GM18951 (cell line): Measurements from ENCODE around the gene INHBE.
"Not testable (repeated sequence)": the region's sequence is repeated elsewhere in the genome, so short reads cannot be mapped to it uniquely, and the experiment has no call there.

Experiments used
- POLR2A ChIP-seq: IDR thresholded peaks from 4 replicates; pipeline ENCODE4 v1.6.1; 2011; ENCODE audit warnings: mild to moderate bottlenecking; ENCODE audit not compliant: insufficient read length, insufficient read depth; ENCODE audit errors: extremely low read depth
- in situ Hi-C: fragments of 300-500 bp; cut with MboI; formaldehyde crosslinking; loops from one replicate; pipeline ENCODE4 v1.12.0; 2022; ENCODE audit warnings: low sequenced_read_pairs, mixed read lengths, inconsistent platforms; ENCODE audit not compliant: unreplicated experiment

INHBE gene

GRCh38 chr12:57430931-57431566, 24.1 kb upstream of the INHBE start, which contains the start of gene R3HDM2:
Gene R3HDM2, minus strand, starts transcription at chr12:57431043. Its CDS starts 120,615 bp downstream, at chr12:57310428.
- in situ Hi-C loops: no loop called here
- peak; percentile 97 for TF ChIP-seq POLR2A

GRCh38 chr12:57431654-57432188, 23.4 kb upstream of the INHBE start:
- in situ Hi-C loops: no loop called here
- TF ChIP-seq POLR2A: no peak

- TF ChIP-seq POLR2A: no peak
- in situ Hi-C loops: no loop called here
Measured at GRCh38 chr12:57433370-57433769, 21.7 kb upstream of the INHBE start.

GRCh38 chr12:57434517-57435223, 20.4 kb upstream of the INHBE start, which contains the start of gene INHBC:
Gene INHBC, plus strand, starts transcription at chr12:57434784. Its CDS starts 103 bp downstream, at chr12:57434887.
- in situ Hi-C loops: no loop called here
- no peak for TF ChIP-seq POLR2A

- no peak for TF ChIP-seq POLR2A
Measured at GRCh38 chr12:57435293-57435692, 19.8 kb upstream of the INHBE start.

GRCh38 chr12:57438400-57438799, 16.7 kb upstream of the INHBE start:
- in situ Hi-C loops: no loop called here
- TF ChIP-seq POLR2A: no peak

More at GRCh38 chr12:57435293-57435692, 19.8 kb upstream of the INHBE start:
- in situ Hi-C loops: no loop called here

GRCh38 chr12:57439762-57440266, 15.3 kb upstream of the INHBE start:
- TF ChIP-seq POLR2A: no peak
- in situ Hi-C loops: no loop called here

- in situ Hi-C loops: not testable (repeated sequence)
Measured at GRCh38 chr12:57441393-57441792, 13.7 kb upstream of the INHBE start.

GRCh38 chr12:57441846-57442427, 13.2 kb upstream of the INHBE start:
- in situ Hi-C loops: no loop called here
- TF ChIP-seq POLR2A: no peak

- in situ Hi-C loops: not testable (repeated sequence)
Measured at GRCh38 chr12:57444337-57444736, 10.8 kb upstream of the INHBE start.

GRCh38 chr12:57444744-57445143, 10.4 kb upstream of the INHBE start:
- in situ Hi-C loops: no loop called here
- TF ChIP-seq POLR2A: no peak

- in situ Hi-C loops: no loop called here
- no peak for TF ChIP-seq POLR2A
Measured at GRCh38 chr12:57446292-57446960, 8.7 kb upstream of the INHBE start.

- in situ Hi-C loops: no loop called here
- TF ChIP-seq POLR2A: no peak
Measured at GRCh38 chr12:57448669-57449068, 6.4 kb upstream of the INHBE start.
